ENCODE data around the gene MRPL51. TPM values are rescaled to one million over a fixed set of nuclear protein-coding genes. Genes with fewer than 3 reads are reported as not detected.

The MRPL51 gene
- total and polyA plus RNA-seq, 2 of the 8 experiments (the other 6 are each of a cell fraction or from before 2014, with no cell fraction given), result 119 to 331 TPM

- TF ChIP-seq KDM1A (IDR thresholded peaks at IDR 0.05; ENCODE audit: borderline replicate concordance, low read length) (no peak), EZH2 (IDR thresholded peaks at IDR 0.05; ENCODE audit: low read depth, low read length, severe bottlenecking) (no peak), CHD1 (IDR thresholded peaks at IDR 0.05; ENCODE audit: low read depth, low read length) (no peak), FOSL1 (IDR thresholded peaks at IDR 0.05; ENCODE audit: insufficient read depth, low read depth, low read length) (no peak), SUZ12 (IDR thresholded peaks at IDR 0.05; ENCODE audit: low read length) (no peak), SRF (IDR thresholded peaks at IDR 0.05; ENCODE audit: low read depth, low read length) (no peak), MAFK (IDR thresholded peaks at IDR 0.05; ENCODE audit: low read depth, low read length) (no peak)
Measured at GRCh38 chr12:6463216-6463615, 29.8 kb downstream of the MRPL51 start (continued).

Measured in H1 (cell line).